ENCODE data around the gene TMEM184C.

GRCh38 chr4:147633113-147633512 lies 15.9 kb downstream of the TMEM184C start:
- TF ChIP-seq CTCF (IDR thresholded peaks at IDR 0.05 in 4 of 5, conservative IDR thresholded peaks at IDR 0.05 in 1 of 5) (no peak), POLR2A (IDR thresholded peaks at IDR 0.05) (no peak)

Data from gastrocnemius medialis (tissue), 4 donors.